Colonic mucosa (tissue), 4 donors: ENCODE results near the gene NANOS1. TPM values are rescaled to one million over a fixed set of nuclear protein-coding genes. Genes with fewer than 3 reads are reported as not detected.
A peak's percentile ranks its signal among the peaks of the same experiment; 100 is the strongest.

Source experiments
- DNase-seq: peaks from one replicate; pipeline ENCODE4 v3.0.0-alpha.2; 2020
- H3K27ac ChIP-seq: fragments of 200-600 bp; one replicate; pipeline ENCODE4 v1.8.0; 2021
- H3K27me3 ChIP-seq: fragments of 200-600 bp; one replicate; pipeline ENCODE4 v1.8.0; 2021
- H3K36me3 ChIP-seq: fragments of 200-600 bp; one replicate; pipeline ENCODE4 v1.8.0; 2021
- H3K4me1 ChIP-seq: fragments of 200-600 bp; one replicate; pipeline ENCODE4 v1.8.0; 2021; ENCODE audit warnings: mild to moderate bottlenecking
- H3K4me3 ChIP-seq: fragments of 200-600 bp; one replicate; pipeline ENCODE4 v1.8.0; 2021
- H3K9ac ChIP-seq, 2 donors: one replicate each; pipeline ENCODE4 v1.7.0; 2013; ENCODE audit warnings: control low read depth in 2 of 2, low read depth in 2 of 2, low read length in 2 of 2
- H3K9me3 ChIP-seq: fragments of 200-600 bp; one replicate; pipeline ENCODE4 v1.8.0; 2021
- intact Hi-C: fragments of 100-400 bp; cut with DNase I; formaldehyde crosslinking; loops from one replicate; pipeline ENCODE4 v1.14.1; 2022
- total RNA-seq, 2 donors: library from RNA; stranded (reverse); fragmentation: NEBNext Ultra II Directional in 1 of 2; extraction: Animal tissue kit (Norgen Biotek cat#: 25700) in 1 of 2; gene quantifications; one replicate each; pipeline ENCODE4 v1.2.1, GENCODE V29; 2021
- TF ChIP-seq, protein P1 (sequence below): fragments of 200-600 bp; IDR thresholded peaks from one replicate; pipeline ENCODE4 v1.8.0; 2022; ENCODE audit warnings: antibody characterized with exemption, mild to moderate bottlenecking
- donor health status: healthy.
- donor health status: DM: no; HTN: no; CAD: no.
- donor health status: DM: no; HTN: no; CAD: no.

Gene NANOS1
- total RNA-seq, 2 donors from 2014 or later = 0.30 to 0.74 TPM

DNA sequence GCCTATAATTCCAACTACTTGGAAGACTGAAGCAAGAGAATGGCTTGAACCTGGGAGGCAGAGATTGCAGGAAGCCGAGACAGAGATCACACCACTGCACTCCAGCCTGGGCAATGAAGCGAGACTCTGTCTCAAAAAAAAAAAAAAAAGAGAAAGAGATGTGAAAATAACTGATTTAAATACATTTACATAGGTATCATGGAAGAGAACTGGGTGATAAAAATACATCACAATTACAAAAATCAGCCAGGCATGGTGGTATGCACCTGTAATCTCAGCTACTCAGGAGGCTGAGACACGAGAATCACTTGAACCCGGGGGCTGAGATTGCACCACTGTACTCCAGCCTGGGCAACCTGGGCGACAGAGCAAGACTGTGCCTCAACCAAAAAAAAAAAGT lies 19.8 kb downstream of the NANOS1 start:
- no peaks in the 10 kb centered on the region for H3K4me1 ChIP-seq
- H3K27ac ChIP-seq = no peak overlapping the region
- TF ChIP-seq, protein P1, sequence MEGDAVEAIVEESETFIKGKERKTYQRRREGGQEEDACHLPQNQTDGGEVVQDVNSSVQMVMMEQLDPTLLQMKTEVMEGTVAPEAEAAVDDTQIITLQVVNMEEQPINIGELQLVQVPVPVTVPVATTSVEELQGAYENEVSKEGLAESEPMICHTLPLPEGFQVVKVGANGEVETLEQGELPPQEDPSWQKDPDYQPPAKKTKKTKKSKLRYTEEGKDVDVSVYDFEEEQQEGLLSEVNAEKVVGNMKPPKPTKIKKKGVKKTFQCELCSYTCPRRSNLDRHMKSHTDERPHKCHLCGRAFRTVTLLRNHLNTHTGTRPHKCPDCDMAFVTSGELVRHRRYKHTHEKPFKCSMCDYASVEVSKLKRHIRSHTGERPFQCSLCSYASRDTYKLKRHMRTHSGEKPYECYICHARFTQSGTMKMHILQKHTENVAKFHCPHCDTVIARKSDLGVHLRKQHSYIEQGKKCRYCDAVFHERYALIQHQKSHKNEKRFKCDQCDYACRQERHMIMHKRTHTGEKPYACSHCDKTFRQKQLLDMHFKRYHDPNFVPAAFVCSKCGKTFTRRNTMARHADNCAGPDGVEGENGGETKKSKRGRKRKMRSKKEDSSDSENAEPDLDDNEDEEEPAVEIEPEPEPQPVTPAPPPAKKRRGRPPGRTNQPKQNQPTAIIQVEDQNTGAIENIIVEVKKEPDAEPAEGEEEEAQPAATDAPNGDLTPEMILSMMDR = no peak
- DNase-seq = no peak
- no peak overlapping the region for H3K4me3 ChIP-seq
- H3K9me3 ChIP-seq = no peaks in the 10 kb centered on the region
- intact Hi-C loops = no loop called here
- H3K27me3 ChIP-seq = no peaks in the 10 kb centered on the region
- H3K36me3 ChIP-seq = peaks cover 43% of the 10 kb centered on the region
- no peak overlapping the region for H3K9ac ChIP-seq

DNA sequence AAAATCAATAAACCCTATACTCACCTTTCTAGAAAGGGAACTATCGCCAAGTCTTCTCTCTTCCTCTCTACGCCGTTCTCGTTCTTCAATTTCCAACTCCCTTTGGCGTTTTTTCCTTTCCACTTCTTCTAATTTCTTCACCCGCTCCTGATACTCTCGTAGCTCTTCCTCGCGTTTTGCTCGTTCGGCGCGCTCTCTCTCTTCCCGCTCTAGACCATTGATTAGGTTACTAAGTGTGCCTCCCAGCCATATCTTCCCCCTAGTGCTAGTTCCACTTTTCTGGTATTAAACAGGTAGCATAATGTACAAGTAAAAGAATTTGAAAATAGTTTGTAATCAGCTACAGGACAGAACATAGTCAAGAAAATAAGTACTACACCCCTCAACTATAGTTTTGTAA lies 20.3 kb downstream of the NANOS1 start:
- no peaks in the 10 kb centered on the region for H3K27me3 ChIP-seq
- no peaks in the 10 kb centered on the region for H3K9me3 ChIP-seq
- no peak overlapping the region for H3K4me3 ChIP-seq
- no peak for DNase-seq
- intact Hi-C loops = loop anchor here (10.0 kb wide), 1 partner anchor 115 kb away; the partner anchor contains the start of gene SFXN4
- H3K4me1 ChIP-seq = no peaks in the 10 kb centered on the region
- H3K27ac ChIP-seq = no peak overlapping the region
- peaks cover 47% of the 10 kb centered on the region for H3K36me3 ChIP-seq
- no peak overlapping the region for H3K9ac ChIP-seq
- TF ChIP-seq, protein P1 = no peak

GRCh38 chr10:119051775-119052174 lies 22.3 kb downstream of the NANOS1 start:
- no peak for DNase-seq
- no peaks in the 10 kb centered on the region for H3K9me3 ChIP-seq
- no peak overlapping the region for H3K9ac ChIP-seq
- H3K4me3 ChIP-seq = no peak overlapping the region
- intact Hi-C loops = loop anchor here (10.0 kb wide), 1 partner anchor 113 kb away; the partner anchor contains the start of gene SFXN4
- TF ChIP-seq, protein P1 = no peak
- no peaks in the 10 kb centered on the region for H3K27me3 ChIP-seq
- H3K4me1 ChIP-seq = no peaks in the 10 kb centered on the region
- no peak overlapping the region for H3K27ac ChIP-seq
- H3K36me3 ChIP-seq = peaks cover 47% of the 10 kb centered on the region

DNA sequence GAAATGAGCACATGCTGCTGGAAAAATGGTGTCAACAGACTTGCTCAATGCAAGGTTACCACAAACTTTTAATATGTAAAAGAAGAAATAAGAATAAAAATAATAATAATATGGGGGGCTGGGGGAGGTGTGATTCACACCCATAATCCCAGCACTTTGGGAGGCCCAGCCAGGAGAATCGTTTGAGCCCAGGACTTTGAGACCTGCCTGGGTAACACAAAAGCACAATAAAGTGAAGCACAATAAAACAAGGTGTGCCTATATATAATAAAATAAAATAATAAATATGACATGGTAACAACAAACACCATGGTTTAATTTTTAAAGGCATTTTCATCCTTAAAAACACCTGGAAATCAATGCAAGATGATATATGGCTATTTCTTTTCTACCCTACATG lies 26.0 kb downstream of the NANOS1 start:
- Histone ChIP-seq H3K4me1 (no peaks in the 10 kb centered on the region), H3K9ac (no peak overlapping the region), H3K27ac (peak overlapping the region; percentile 13), H3K36me3 (peaks cover 41% of the 10 kb centered on the region), H3K27me3 (no peaks in the 10 kb centered on the region), H3K4me3 (no peak overlapping the region), H3K9me3 (no peaks in the 10 kb centered on the region)
- no peak for DNase-seq
- TF ChIP-seq, protein P1 = no peak
- intact Hi-C loops = loop anchor here (10.0 kb wide), 1 partner anchor 109 kb away; the partner anchor contains the start of gene SFXN4

GRCh38 chr10:119058010-119058409 lies 28.5 kb downstream of the NANOS1 start:
- H3K4me3 ChIP-seq = no peak overlapping the region
- no peaks in the 10 kb centered on the region for H3K4me1 ChIP-seq
- no peak overlapping the region for H3K27ac ChIP-seq
- H3K27me3 ChIP-seq = no peaks in the 10 kb centered on the region
- H3K36me3 ChIP-seq = peaks cover 24% of the 10 kb centered on the region
- no peak overlapping the region for H3K9ac ChIP-seq
- TF ChIP-seq, protein P1 = no peak
- no peak for DNase-seq
- H3K9me3 ChIP-seq = no peaks in the 10 kb centered on the region
- intact Hi-C loops = loop anchor here (10.0 kb wide), 1 partner anchor 107 kb away; the partner anchor contains the start of gene SFXN4
